HCT116 (cell line): ENCODE measurements around the gene TET2. TPM values are rescaled to one million over a fixed set of nuclear protein-coding genes. Genes with fewer than 3 reads are reported as not detected.

Source experiments
- ATAC-seq: fragments of 200-7000 bp; cut with Tn5 transposase; 2 replicates; pipeline ENCODE4 v1.9.1; 2020; ENCODE audit warnings: mild to moderate bottlenecking, moderate library complexity
- BruUV-seq: library from RNA; stranded (reverse); fragments of 400-500 nt; replicated peaks from 2 replicates; lab custom pipeline; 2021; lab: Mats Ljungman, UMichigan
- CTCF ChIA-PET: fragments of 300-600 bp; sonication (Branson Sonifier 250); formaldehyde crosslinking; loops from one replicate; lab custom pipeline; 2021; ENCODE audit warnings: antibody characterized with exemption; lab: Charles Lee
- POLR2A ChIA-PET: fragments of 300-600, 350-600 bp; sonication (Branson Sonifier 250); formaldehyde crosslinking; loops from one replicate; lab custom pipeline; 2021; ENCODE audit warnings: antibody characterized with exemption; lab: Charles Lee
- RAD21 ChIA-PET, 2 experiments: fragments of 300-600 bp; sonication (Branson Sonifier 250); formaldehyde crosslinking; loops; one replicate each; lab custom pipeline; 2023; ENCODE audit warnings: low total read pairs in 2 of 2; ENCODE audit not compliant: uncharacterized antibody in 2 of 2, unreplicated experiment in 2 of 2, low non-redundant PET in 1 of 2; lab: Charles Lee
- DNase-seq: peaks from one replicate; pipeline ENCODE4 v3.0.0-alpha.2; 2010; ENCODE audit warnings: low read depth, low spot score
- H2AFZ ChIP-seq: fragments of 200-600 bp; shearing (Covaris generic), sonication (generic); 2 replicates; pipeline ENCODE4 v1.6.1; 2017; ENCODE audit warnings: low read depth, mixed run types, mixed read lengths, antibody characterized with exemption, low read length; ENCODE audit not compliant: poor library complexity, severe bottlenecking
- H3K27ac ChIP-seq: 2 replicates; pipeline ENCODE4 v1.5.1; 2012; ENCODE audit warnings: low read depth, low read length
- H3K27me3 ChIP-seq: fragments of 200-600 bp; sonication (generic); 2 replicates; pipeline ENCODE4 v1.6.1; 2016; ENCODE audit warnings: mixed run types, low read length, mixed read lengths; ENCODE audit not compliant: insufficient read depth
- H3K36me3 ChIP-seq, 2 experiments: fragments of 200-500 bp in 1 of 2; fragments of 200-600 bp in 1 of 2; sonication (Bioruptor generic) in 1 of 2; sonication (generic) in 1 of 2; 2 replicates each; pipeline versions ENCODE4 v1.5.1 to v1.6.1; 2014 to 2016; ENCODE audit warnings: low read length in 2 of 2, inconsistent platforms in 1 of 2, mixed read lengths in 1 of 2, mixed run types in 1 of 2; ENCODE audit not compliant: insufficient read depth in 2 of 2, control insufficient read depth in 1 of 2
- H3K4me1 ChIP-seq, 2 experiments: fragments of 200-600 bp in 1 of 2; sonication (generic) in 1 of 2; 2 replicates each; pipeline versions ENCODE4 v1.5.1 to v1.6.1; 2012 to 2017; ENCODE audit warnings: low read length in 2 of 2, inconsistent platforms in 1 of 2, mild to moderate bottlenecking in 1 of 2, mixed read lengths in 1 of 2, mixed run types in 1 of 2, moderate library complexity in 1 of 2; ENCODE audit not compliant: insufficient read depth in 2 of 2, control insufficient read depth in 1 of 2
- H3K4me2 ChIP-seq: fragments of 200-600 bp; sonication (generic); 2 replicates; pipeline ENCODE4 v1.6.1; 2017; ENCODE audit warnings: mixed run types, low read length, mixed read lengths
- H3K4me3 ChIP-seq, 2 experiments: fragments of 200-600 bp in 1 of 2; sonication (generic) in 1 of 2; replicated peaks in 1 of 2; 2 replicates each; pipeline ENCODE4 v1.5.1; 2011 to 2016; ENCODE audit warnings: low read length in 2 of 2, control low read depth in 1 of 2, low read depth in 1 of 2, mild to moderate bottlenecking in 1 of 2, mixed read lengths in 1 of 2, mixed run types in 1 of 2
- H3K79me2 ChIP-seq: fragments of 200-600 bp; sonication (generic); 2 replicates; pipeline ENCODE4 v1.6.1; 2017; ENCODE audit warnings: mild to moderate bottlenecking, mixed run types, low read length, moderate library complexity, mixed read lengths; ENCODE audit not compliant: insufficient read depth
- H3K9ac ChIP-seq: fragments of 200-600 bp; sonication (generic); 2 replicates; pipeline ENCODE4 v1.6.1; 2016; ENCODE audit warnings: low read length, mixed read lengths
- H3K9me2 ChIP-seq: fragments of 200-600 bp; sonication (generic), shearing (Covaris generic); 2 replicates; pipeline ENCODE4 v1.6.1; 2017; ENCODE audit warnings: mixed run types, mild to moderate bottlenecking, moderate library complexity; ENCODE audit not compliant: insufficient read depth
- H3K9me3 ChIP-seq, 2 experiments: fragments of 200-500 bp in 1 of 2; fragments of 200-600 bp in 1 of 2; sonication (Bioruptor generic) in 1 of 2; sonication (generic) in 1 of 2; 2 replicates each; pipeline ENCODE4 v1.6.1; 2014 to 2017; ENCODE audit warnings: low read length in 2 of 2, mixed read lengths in 2 of 2, inconsistent platforms in 1 of 2, low read depth in 1 of 2, mild to moderate bottlenecking in 1 of 2, mixed run types in 1 of 2, moderate library complexity in 1 of 2; ENCODE audit not compliant: control insufficient read depth in 1 of 2, insufficient read depth in 1 of 2
- H4K20me1 ChIP-seq: fragments of 200-600 bp; sonication (generic), shearing (Covaris generic); 2 replicates; pipeline ENCODE4 v1.6.1; 2017; ENCODE audit warnings: mixed run types, mild to moderate bottlenecking, moderate library complexity; ENCODE audit not compliant: insufficient read depth
- CBX3 ChIP-seq: IDR thresholded peaks from 2 replicates; pipeline ENCODE4 v1.6.1; 2012; ENCODE audit warnings: low read depth
- CEBPB ChIP-seq: IDR thresholded peaks from 2 replicates; pipeline ENCODE4 v1.6.1; 2012; ENCODE audit warnings: low read depth
- CTCF ChIP-seq, 3 experiments: fragments of 200-600 bp in 1 of 3; sonication (generic) in 1 of 3; IDR thresholded peaks in 2 of 3; conservative IDR thresholded peaks in 1 of 3; 2 replicates each; pipeline ENCODE4 v1.5.1; 2012 to 2017; ENCODE audit warnings: low read depth in 2 of 3, low read length in 2 of 3, antibody characterized with exemption in 1 of 3, borderline replicate concordance in 1 of 3, control low read depth in 1 of 3, mild to moderate bottlenecking in 1 of 3, mixed read lengths in 1 of 3, mixed run types in 1 of 3, moderate library complexity in 1 of 3; ENCODE audit not compliant: insufficient read depth in 1 of 3
- EGR1 ChIP-seq: IDR thresholded peaks from 2 replicates; pipeline ENCODE4 v1.6.1; 2012; ENCODE audit warnings: low read depth
- EZH2 ChIP-seq: fragments of 200-600 bp; sonication (generic); IDR thresholded peaks from 2 replicates; pipeline ENCODE4 v1.6.1; 2017; ENCODE audit warnings: antibody characterized with exemption, mixed run types
- FOSL1 ChIP-seq: IDR thresholded peaks from 2 replicates; pipeline ENCODE4 v1.6.1; 2012; ENCODE audit warnings: low read depth
- JUND ChIP-seq: IDR thresholded peaks from 2 replicates; pipeline ENCODE4 v1.6.1; 2012
- POLR2AphosphoS5 ChIP-seq: IDR thresholded peaks from 2 replicates; pipeline ENCODE4 v1.6.1; 2011; ENCODE audit warnings: mild to moderate bottlenecking, low read depth, low read length, moderate library complexity
- RAD21 ChIP-seq: IDR thresholded peaks from 2 replicates; pipeline ENCODE4 v1.6.1; 2012; ENCODE audit warnings: low read depth, mild to moderate bottlenecking
- SIN3A ChIP-seq: IDR thresholded peaks from 2 replicates; pipeline ENCODE4 v1.6.1; 2012; ENCODE audit warnings: low read depth
- SP1 ChIP-seq: IDR thresholded peaks from 2 replicates; pipeline ENCODE4 v1.6.1; 2012; ENCODE audit warnings: low read depth
- SRF ChIP-seq: IDR thresholded peaks from 2 replicates; pipeline ENCODE4 v1.6.1; 2012; ENCODE audit warnings: low read depth
- YY1 ChIP-seq: IDR thresholded peaks from 2 replicates; pipeline ENCODE4 v1.6.1; 2011; ENCODE audit warnings: low read length, low read depth, moderate library complexity, mild to moderate bottlenecking; ENCODE audit not compliant: insufficient replicate concordance; ENCODE audit errors: extremely low read depth
- ZFX ChIP-seq: fragments of 450-650 bp; IDR thresholded peaks from 2 replicates; pipeline ENCODE4 v1.6.1; 2017
- intact Hi-C: fragments of 100-400 bp; cut with micrococcal nuclease; formaldehyde crosslinking; loops from 2 replicates; pipeline ENCODE4 v1.10.0; 2022
- total RNA-seq: library from RNA; stranded (reverse); gene quantifications from one replicate; pipeline ENCODE4 v1.2.1, GENCODE V29; 2021; ENCODE audit not compliant: unreplicated experiment
- TF ChIP-seq, protein P1 (sequence below): IDR thresholded peaks from 2 replicates; pipeline ENCODE4 v1.6.1; 2011; ENCODE audit warnings: mild to moderate bottlenecking, low read length, moderate library complexity; ENCODE audit not compliant: insufficient replicate concordance; ENCODE audit errors: extremely low read depth
- TF ChIP-seq, protein P2 (sequence below): IDR thresholded peaks from 2 replicates; pipeline ENCODE4 v1.6.1; 2012
- TF ChIP-seq, protein P3 (sequence below): IDR thresholded peaks from 2 replicates; pipeline ENCODE4 v1.6.1; 2012
- TF ChIP-seq, protein P4 (sequence below): IDR thresholded peaks from 2 replicates; pipeline ENCODE4 v1.6.1; 2012; ENCODE audit warnings: low read depth

Gene TET2
- total RNA-seq, 1 experiment from 2014 or later, result 9.7 TPM

- TF ChIP-seq EGR1 (no peak), CTCF (IDR thresholded peaks at IDR 0.05 in 2 of 3, conservative IDR thresholded peaks at IDR 0.05 in 1 of 3; ENCODE audit: borderline replicate concordance in 1 of 3, insufficient read depth in 1 of 3, low read depth in 2 of 3, low read length in 2 of 3) (no peak), SIN3A (no peak), FOSL1 (no peak), JUND (no peak)
- TF ChIP-seq, protein P1, sequence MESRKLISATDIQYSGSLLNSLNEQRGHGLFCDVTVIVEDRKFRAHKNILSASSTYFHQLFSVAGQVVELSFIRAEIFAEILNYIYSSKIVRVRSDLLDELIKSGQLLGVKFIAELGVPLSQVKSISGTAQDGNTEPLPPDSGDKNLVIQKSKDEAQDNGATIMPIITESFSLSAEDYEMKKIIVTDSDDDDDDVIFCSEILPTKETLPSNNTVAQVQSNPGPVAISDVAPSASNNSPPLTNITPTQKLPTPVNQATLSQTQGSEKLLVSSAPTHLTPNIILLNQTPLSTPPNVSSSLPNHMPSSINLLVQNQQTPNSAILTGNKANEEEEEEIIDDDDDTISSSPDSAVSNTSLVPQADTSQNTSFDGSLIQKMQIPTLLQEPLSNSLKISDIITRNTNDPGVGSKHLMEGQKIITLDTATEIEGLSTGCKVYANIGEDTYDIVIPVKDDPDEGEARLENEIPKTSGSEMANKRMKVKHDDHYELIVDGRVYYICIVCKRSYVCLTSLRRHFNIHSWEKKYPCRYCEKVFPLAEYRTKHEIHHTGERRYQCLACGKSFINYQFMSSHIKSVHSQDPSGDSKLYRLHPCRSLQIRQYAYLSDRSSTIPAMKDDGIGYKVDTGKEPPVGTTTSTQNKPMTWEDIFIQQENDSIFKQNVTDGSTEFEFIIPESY, result no peak
Measured at GRCh38 chr4:105274504-105274903, 127.8 kb downstream of the TET2 start (continued).

GRCh38 chr4:105276361-105277104, 129.9 kb downstream of the TET2 start:
- Histone ChIP-seq H3K27me3 (no peaks in the 10 kb centered on the region), H2AFZ (no peak overlapping the region), H3K9ac (no peak overlapping the region), H4K20me1 (no peaks in the 10 kb centered on the region), H3K27ac (no peak overlapping the region), H3K4me1 (no peaks in the 10 kb centered on the region), H3K79me2 (no peaks in the 10 kb centered on the region), H3K4me3 (no peak overlapping the region), H3K36me3 (0 out of 4 replicates have a peak, but pooled peaks cover 2 to 14% of the 10 kb centered on the region in 2 experiments), H3K9me3 (no peaks in the 10 kb centered on the region), H3K9me2 (no peaks in the 10 kb centered on the region), H3K4me2 (no peak overlapping the region)
- BruUV-seq, result no TSS peak
- DNase-seq (no peak), ATAC-seq (no peak)
- CTCF ChIA-PET, result no interaction called here
- intact Hi-C loops, result no loop called here
- RAD21 ChIA-PET, result no interaction called here
- TF ChIP-seq SIN3A, result no peak
- TF ChIP-seq ZFX, result no peak
- no peak for TF ChIP-seq EZH2
- no peak for TF ChIP-seq CBX3
- TF ChIP-seq, protein P2, sequence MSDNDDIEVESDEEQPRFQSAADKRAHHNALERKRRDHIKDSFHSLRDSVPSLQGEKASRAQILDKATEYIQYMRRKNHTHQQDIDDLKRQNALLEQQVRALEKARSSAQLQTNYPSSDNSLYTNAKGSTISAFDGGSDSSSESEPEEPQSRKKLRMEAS, result no peak
- no peak for TF ChIP-seq RAD21
- no peak for TF ChIP-seq POLR2AphosphoS5
- no peak for TF ChIP-seq JUND
- no peak for TF ChIP-seq EGR1
- TF ChIP-seq, protein P3, sequence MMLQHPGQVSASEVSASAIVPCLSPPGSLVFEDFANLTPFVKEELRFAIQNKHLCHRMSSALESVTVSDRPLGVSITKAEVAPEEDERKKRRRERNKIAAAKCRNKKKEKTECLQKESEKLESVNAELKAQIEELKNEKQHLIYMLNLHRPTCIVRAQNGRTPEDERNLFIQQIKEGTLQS, result no peak
- no peak for TF ChIP-seq YY1
- TF ChIP-seq, protein P4, sequence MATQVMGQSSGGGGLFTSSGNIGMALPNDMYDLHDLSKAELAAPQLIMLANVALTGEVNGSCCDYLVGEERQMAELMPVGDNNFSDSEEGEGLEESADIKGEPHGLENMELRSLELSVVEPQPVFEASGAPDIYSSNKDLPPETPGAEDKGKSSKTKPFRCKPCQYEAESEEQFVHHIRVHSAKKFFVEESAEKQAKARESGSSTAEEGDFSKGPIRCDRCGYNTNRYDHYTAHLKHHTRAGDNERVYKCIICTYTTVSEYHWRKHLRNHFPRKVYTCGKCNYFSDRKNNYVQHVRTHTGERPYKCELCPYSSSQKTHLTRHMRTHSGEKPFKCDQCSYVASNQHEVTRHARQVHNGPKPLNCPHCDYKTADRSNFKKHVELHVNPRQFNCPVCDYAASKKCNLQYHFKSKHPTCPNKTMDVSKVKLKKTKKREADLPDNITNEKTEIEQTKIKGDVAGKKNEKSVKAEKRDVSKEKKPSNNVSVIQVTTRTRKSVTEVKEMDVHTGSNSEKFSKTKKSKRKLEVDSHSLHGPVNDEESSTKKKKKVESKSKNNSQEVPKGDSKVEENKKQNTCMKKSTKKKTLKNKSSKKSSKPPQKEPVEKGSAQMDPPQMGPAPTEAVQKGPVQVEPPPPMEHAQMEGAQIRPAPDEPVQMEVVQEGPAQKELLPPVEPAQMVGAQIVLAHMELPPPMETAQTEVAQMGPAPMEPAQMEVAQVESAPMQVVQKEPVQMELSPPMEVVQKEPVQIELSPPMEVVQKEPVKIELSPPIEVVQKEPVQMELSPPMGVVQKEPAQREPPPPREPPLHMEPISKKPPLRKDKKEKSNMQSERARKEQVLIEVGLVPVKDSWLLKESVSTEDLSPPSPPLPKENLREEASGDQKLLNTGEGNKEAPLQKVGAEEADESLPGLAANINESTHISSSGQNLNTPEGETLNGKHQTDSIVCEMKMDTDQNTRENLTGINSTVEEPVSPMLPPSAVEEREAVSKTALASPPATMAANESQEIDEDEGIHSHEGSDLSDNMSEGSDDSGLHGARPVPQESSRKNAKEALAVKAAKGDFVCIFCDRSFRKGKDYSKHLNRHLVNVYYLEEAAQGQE, result no peak
- TF ChIP-seq SRF, result no peak
- TF ChIP-seq FOSL1, result no peak
- no peak for TF ChIP-seq SP1
- no peak for TF ChIP-seq CEBPB
- POLR2A ChIA-PET, result no interaction called here
